Articular chondrocyte of knee joint (primary cell): ENCODE measurements around the gene KLRC4. TPM values are rescaled to one million over a fixed set of nuclear protein-coding genes. Genes with fewer than 3 reads are reported as not detected.

Source experiments
- total RNA-seq: library from RNA; depleted of rRNA; stranded (reverse); fragments of >200 nt; gene quantifications from 2 replicates; pipeline ENCODE4 v1.2.3, GENCODE V29; 2012

Gene KLRC4
- not detected in 2 replicates for total RNA-seq

GRCh38 chr12:10409392-10409791, at the start of gene KLRC4:
Gene KLRC4, minus strand, starts transcription at chr12:10409757. Its CDS starts 182 bp downstream, at chr12:10409575.

DNA sequence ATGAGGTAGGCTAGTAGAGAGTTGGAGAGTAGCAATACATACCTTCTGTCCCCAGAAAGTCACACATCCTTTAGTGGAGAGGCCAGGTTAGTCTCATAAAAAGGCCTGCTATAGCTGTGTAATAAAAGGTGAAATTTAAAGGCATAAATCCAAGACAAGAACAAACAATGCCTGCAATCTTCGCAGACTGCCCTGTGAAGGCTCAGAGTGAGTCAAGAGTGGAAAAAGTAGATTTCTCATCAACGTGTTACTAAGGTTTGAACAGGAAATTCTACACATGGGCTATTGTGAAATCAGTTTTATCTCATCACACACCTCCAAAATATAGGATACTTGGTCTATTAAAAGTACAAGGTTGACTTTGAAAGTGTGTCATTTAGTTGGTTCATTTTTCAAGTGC, 43.6 kb upstream of the KLRC4 start, which contains the start of gene KLRC1:
Gene KLRC1, minus strand, starts transcription at position 222 of the 400 bp plus-strand sequence. CDS start 2,221 bp downstream, outside the sequence.

DNA sequence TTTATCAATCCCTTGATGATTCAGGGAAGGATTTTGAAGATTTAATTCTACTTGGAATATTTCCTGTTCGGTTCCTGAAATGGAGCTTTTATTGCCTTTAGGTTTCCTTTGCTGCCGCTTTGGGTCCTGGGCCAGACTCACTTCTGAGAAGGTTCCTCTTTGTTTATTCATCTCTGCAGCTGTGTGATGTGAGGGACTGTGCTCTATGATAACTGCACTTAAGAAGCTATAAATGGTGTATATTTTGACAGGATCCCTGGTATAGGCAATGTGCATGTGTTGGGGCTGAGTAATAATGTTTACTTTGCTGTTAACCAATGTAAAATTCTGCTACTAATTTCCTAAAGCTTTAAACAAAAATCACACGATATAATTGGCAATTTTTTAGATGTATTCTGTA, 26.3 kb upstream of the KLRC4 start, which contains the start of gene KLRC2:
Gene KLRC2, minus strand, starts transcription at position 195 of the 400 bp plus-strand sequence. Its CDS starts 24 bp downstream, at position 171.

GRCh38 chr12:10420334-10420733, 10.8 kb upstream of the KLRC4 start, which contains the start of gene KLRC3:
Gene KLRC3, minus strand, starts transcription at chr12:10420595. Its CDS starts 45 bp downstream, at chr12:10420550.

DNA sequence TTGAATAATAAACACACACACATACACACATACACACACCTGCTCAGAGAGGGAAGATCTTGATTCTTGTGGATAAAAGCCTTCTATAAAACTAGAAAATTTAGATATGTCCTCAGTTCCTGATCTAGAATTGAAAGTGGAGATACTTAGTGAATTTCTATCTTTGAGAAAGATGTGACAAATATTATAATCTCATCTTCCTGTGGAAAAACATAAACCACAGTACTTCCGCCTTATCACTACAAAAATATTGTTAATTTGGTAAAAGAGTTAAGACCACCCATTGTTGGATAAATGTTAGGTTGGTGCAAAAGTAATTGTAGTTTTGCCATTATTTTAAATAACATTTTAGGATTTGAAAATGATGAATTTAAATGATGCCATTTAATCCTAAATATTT, 19.7 kb downstream of the KLRC4 start, which contains the start of gene KLRK1:
Gene KLRK1, minus strand, starts transcription at position 138 of the 400 bp plus-strand sequence. CDS start 1,231 bp downstream, outside the sequence.

Other genes starting within 250 kb of the KLRC4 start
- gene OLR1, start 237.6 kb downstream of the KLRC4 start, total RNA-seq = not detected in 2 replicates
- gene TMEM52B, start 230.7 kb downstream of the KLRC4 start, total RNA-seq = not detected in 2 replicates
- 46.3 and 49.6 TPM in 2 replicates for gene GABARAPL1, start 196.9 kb downstream of the KLRC4 start, total RNA-seq
- gene KLRD1, start 101.9 kb downstream of the KLRC4 start, total RNA-seq = 0.65 and 1.2 TPM in 2 replicates
- gene KLRK1, start 19.7 kb downstream of the KLRC4 start, total RNA-seq = 0.65 TPM in 1 of 2 replicates, not detected in the other
- 0.22 TPM in 1 of 2 replicates, not detected in the other for gene KLRC3, start 10.8 kb upstream of the KLRC4 start, total RNA-seq
- gene KLRC2, start 26.3 kb upstream of the KLRC4 start, total RNA-seq = not detected in 2 replicates
- not detected in 2 replicates for gene KLRC1, start 43.6 kb upstream of the KLRC4 start, total RNA-seq
- gene EIF2S3B, start 96.1 kb upstream of the KLRC4 start, total RNA-seq = 1.7 and 4.0 TPM in 2 replicates
- gene MAGOHB, start 203.9 kb upstream of the KLRC4 start, total RNA-seq = 25.8 and 27.7 TPM in 2 replicates